GM12878 (cell line): ENCODE data around the gene TOPAZ1.

Experiments
- BMI1 ChIP-seq: fragments of 450-650 bp; IDR thresholded peaks from 2 replicates; pipeline ENCODE4 v1.6.1; 2016; ENCODE audit warnings: mild to moderate bottlenecking, moderate library complexity, borderline replicate concordance
- DPF2 ChIP-seq: fragments of 450-650 bp; IDR thresholded peaks from 2 replicates; pipeline ENCODE4 v1.6.1; 2017; ENCODE audit warnings: mild to moderate bottlenecking
- EP300 ChIP-seq, 2 experiments: fragments of 150-350 bp in 1 of 2; IDR thresholded peaks; 2 replicates each; pipeline ENCODE4 v1.6.1; 2011 to 2012; ENCODE audit warnings: low read depth in 2 of 2, low read length in 2 of 2, borderline replicate concordance in 1 of 2, improper control_type of control experiment in 1 of 2, inconsistent platforms in 1 of 2; ENCODE audit not compliant: control insufficient read depth in 1 of 2
- FOXK2 ChIP-seq: fragments of 450-650 bp; IDR thresholded peaks from 2 replicates; pipeline ENCODE4 v1.6.1; 2017; ENCODE audit warnings: mild to moderate bottlenecking, moderate library complexity
- MXI1 ChIP-seq: fragments of 150-350 bp; IDR thresholded peaks from 2 replicates; pipeline ENCODE4 v1.6.1; 2011; ENCODE audit warnings: low read depth, mild to moderate bottlenecking, inconsistent platforms, low read length, improper control_type of control experiment
- RFX5 ChIP-seq: IDR thresholded peaks from 2 replicates; pipeline ENCODE4 v1.6.1; 2011; ENCODE audit warnings: low read depth, low read length, improper control_type of control experiment
- SMC3 ChIP-seq: IDR thresholded peaks from 2 replicates; pipeline ENCODE4 v1.6.1; 2011; ENCODE audit warnings: low read length, improper control_type of control experiment, borderline replicate concordance
- ZNF687 ChIP-seq: fragments of 450-650 bp; IDR thresholded peaks from 2 replicates; pipeline ENCODE4 v1.6.1; 2017; ENCODE audit warnings: mild to moderate bottlenecking, moderate library complexity
- TF ChIP-seq, protein P1 (sequence below), 3 experiments: IDR thresholded peaks in 2 of 3; conservative IDR thresholded peaks in 1 of 3; 2 replicates each; pipeline ENCODE4 v1.5.1; 2011; ENCODE audit warnings: low read depth in 3 of 3, low read length in 3 of 3, mild to moderate bottlenecking in 3 of 3, control low read depth in 2 of 3, moderate library complexity in 2 of 3, inconsistent platforms in 1 of 3, mixed read lengths in 1 of 3; ENCODE audit not compliant: control insufficient read depth in 2 of 3, insufficient read depth in 1 of 3; ENCODE audit errors: extremely low read depth in 1 of 3
- TF ChIP-seq, protein P2 (sequence below): IDR thresholded peaks from 2 replicates; pipeline ENCODE4 v1.6.1; 2012; ENCODE audit warnings: low read length, inconsistent platforms

DNA sequence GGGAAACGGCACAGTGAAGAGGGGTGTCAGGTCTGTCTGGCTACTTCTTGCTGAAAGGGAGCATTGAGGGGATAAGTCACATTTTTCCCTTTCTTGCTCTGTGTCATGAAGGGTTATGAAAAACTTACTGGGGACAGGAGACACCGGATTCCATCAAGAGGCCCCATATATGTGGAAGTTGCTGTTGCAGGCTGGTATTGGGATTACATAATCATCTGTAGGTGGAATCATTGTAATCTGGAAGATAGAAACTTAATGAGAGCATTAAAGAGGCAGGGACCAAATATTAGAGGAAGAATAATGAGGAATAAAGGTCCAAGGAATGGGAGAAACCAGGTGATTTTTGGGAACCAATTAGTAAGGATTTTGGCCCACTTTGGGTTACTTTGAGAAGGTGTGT, 92.6 kb downstream of the TOPAZ1 start:
- TF ChIP-seq, protein P1, sequence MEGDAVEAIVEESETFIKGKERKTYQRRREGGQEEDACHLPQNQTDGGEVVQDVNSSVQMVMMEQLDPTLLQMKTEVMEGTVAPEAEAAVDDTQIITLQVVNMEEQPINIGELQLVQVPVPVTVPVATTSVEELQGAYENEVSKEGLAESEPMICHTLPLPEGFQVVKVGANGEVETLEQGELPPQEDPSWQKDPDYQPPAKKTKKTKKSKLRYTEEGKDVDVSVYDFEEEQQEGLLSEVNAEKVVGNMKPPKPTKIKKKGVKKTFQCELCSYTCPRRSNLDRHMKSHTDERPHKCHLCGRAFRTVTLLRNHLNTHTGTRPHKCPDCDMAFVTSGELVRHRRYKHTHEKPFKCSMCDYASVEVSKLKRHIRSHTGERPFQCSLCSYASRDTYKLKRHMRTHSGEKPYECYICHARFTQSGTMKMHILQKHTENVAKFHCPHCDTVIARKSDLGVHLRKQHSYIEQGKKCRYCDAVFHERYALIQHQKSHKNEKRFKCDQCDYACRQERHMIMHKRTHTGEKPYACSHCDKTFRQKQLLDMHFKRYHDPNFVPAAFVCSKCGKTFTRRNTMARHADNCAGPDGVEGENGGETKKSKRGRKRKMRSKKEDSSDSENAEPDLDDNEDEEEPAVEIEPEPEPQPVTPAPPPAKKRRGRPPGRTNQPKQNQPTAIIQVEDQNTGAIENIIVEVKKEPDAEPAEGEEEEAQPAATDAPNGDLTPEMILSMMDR (IDR thresholded peaks at IDR 0.05 in 2 of 3, conservative IDR thresholded peaks at IDR 0.05 in 1 of 3; ENCODE audit: control insufficient read depth in 2 of 3, extremely low read depth in 1 of 3, insufficient read depth in 1 of 3, low read depth in 3 of 3, low read length in 3 of 3): no peak
- no peak for TF ChIP-seq FOXK2
- TF ChIP-seq DPF2: no peak
- TF ChIP-seq, protein P2, sequence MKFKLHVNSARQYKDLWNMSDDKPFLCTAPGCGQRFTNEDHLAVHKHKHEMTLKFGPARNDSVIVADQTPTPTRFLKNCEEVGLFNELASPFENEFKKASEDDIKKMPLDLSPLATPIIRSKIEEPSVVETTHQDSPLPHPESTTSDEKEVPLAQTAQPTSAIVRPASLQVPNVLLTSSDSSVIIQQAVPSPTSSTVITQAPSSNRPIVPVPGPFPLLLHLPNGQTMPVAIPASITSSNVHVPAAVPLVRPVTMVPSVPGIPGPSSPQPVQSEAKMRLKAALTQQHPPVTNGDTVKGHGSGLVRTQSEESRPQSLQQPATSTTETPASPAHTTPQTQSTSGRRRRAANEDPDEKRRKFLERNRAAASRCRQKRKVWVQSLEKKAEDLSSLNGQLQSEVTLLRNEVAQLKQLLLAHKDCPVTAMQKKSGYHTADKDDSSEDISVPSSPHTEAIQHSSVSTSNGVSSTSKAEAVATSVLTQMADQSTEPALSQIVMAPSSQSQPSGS: no peak
- TF ChIP-seq SMC3: no peak
- TF ChIP-seq MXI1: no peak
- no peak for TF ChIP-seq RFX5
- no peak for TF ChIP-seq EP300 (IDR thresholded peaks at IDR 0.05; ENCODE audit: borderline replicate concordance in 1 of 2, control insufficient read depth in 1 of 2, low read depth in 2 of 2, low read length in 2 of 2)
- TF ChIP-seq ZNF687: no peak
- TF ChIP-seq BMI1: no peak
